ENCODE results near the gene PROX1. TPM values are rescaled to one million over a fixed set of nuclear protein-coding genes. Genes with fewer than 3 reads are reported as not detected.

PROX1 gene
- total RNA-seq, 1 experiment from 2014 or later, result 0.40 TPM

GRCh38 chr1:213989002-213989855 is 1.5 kb downstream of the PROX1 start:
- Mint-ChIP-seq H3K4me3 (ENCODE audit: low read depth, unreplicated experiment) (peak overlapping the region; percentile 86), H3K36me3 (ENCODE audit: insufficient read depth, unreplicated experiment) (peaks cover 20% of the 10 kb centered on the region), H3K9me3 (ENCODE audit: low read depth, unreplicated experiment) (peaks cover 3% of the 10 kb centered on the region), H3K27me3 (ENCODE audit: unreplicated experiment) (peaks cover 80% of the 10 kb centered on the region), H3K27ac (ENCODE audit: unreplicated experiment) (peak overlapping the region; percentile 91), H3K4me1 (ENCODE audit: low read depth, unreplicated experiment) (peaks cover 14% of the 10 kb centered on the region)
- no TSS peak for BruUV-seq (replicated peaks)
- CTCF ChIA-PET, result interaction anchor here (0.6 kb wide), 1 partner anchor 387 kb away, joined by 6 read pairs; no protein-coding TSS in a partner anchor
- DNase-seq, result no peak
- TF ChIP-seq CTCF (IDR thresholded peaks at IDR 0.05; ENCODE audit: unreplicated experiment), result no peak
- intact Hi-C loops (cut with micrococcal nuclease; ENCODE audit: unreplicated experiment), result loop anchor here (2.0 kb wide), 1 partner anchor 134 kb away; no protein-coding TSS in a partner anchor

- Mint-ChIP-seq H3K27me3 (ENCODE audit: unreplicated experiment) (peaks cover 61% of the 10 kb centered on the region), H3K27ac (ENCODE audit: unreplicated experiment) (no peak overlapping the region), H3K4me1 (ENCODE audit: low read depth, unreplicated experiment) (peaks cover 4% of the 10 kb centered on the region), H3K36me3 (ENCODE audit: insufficient read depth, unreplicated experiment) (peaks cover 2% of the 10 kb centered on the region), H3K4me3 (ENCODE audit: low read depth, unreplicated experiment) (no peak overlapping the region), H3K9me3 (ENCODE audit: low read depth, unreplicated experiment) (no peaks in the 10 kb centered on the region)
- CTCF ChIA-PET, result no interaction called here
- intact Hi-C loops (cut with micrococcal nuclease; ENCODE audit: unreplicated experiment), result loop anchor here (10.0 kb wide), 1 partner anchor 869 kb away; no protein-coding TSS in a partner anchor
- DNase-seq, result no peak
- TF ChIP-seq CTCF (IDR thresholded peaks at IDR 0.05; ENCODE audit: unreplicated experiment), result no peak
- no TSS peak for BruUV-seq (replicated peaks)
Observed at GRCh38 chr1:213993929-213994328, 6.2 kb downstream of the PROX1 start.

GRCh38 chr1:213994888-213995287 is 7.1 kb downstream of the PROX1 start:
- H3K9me3 Mint-ChIP-seq (ENCODE audit: low read depth, unreplicated experiment), result no peaks in the 10 kb centered on the region
- no peak overlapping the region for H3K27ac Mint-ChIP-seq (ENCODE audit: unreplicated experiment)
- no peak for TF ChIP-seq CTCF (IDR thresholded peaks at IDR 0.05; ENCODE audit: unreplicated experiment)
- no peak for DNase-seq
- no TSS peak for BruUV-seq (replicated peaks)
- no peak overlapping the region for H3K4me3 Mint-ChIP-seq (ENCODE audit: low read depth, unreplicated experiment)
- no peaks in the 10 kb centered on the region for H3K4me1 Mint-ChIP-seq (ENCODE audit: low read depth, unreplicated experiment)
- intact Hi-C loops (cut with micrococcal nuclease; ENCODE audit: unreplicated experiment), result loop anchor here (10.0 kb wide), 1 partner anchor 870 kb away; no protein-coding TSS in a partner anchor
- CTCF ChIA-PET, result no interaction called here
- no peaks in the 10 kb centered on the region for H3K36me3 Mint-ChIP-seq (ENCODE audit: insufficient read depth, unreplicated experiment)
- H3K27me3 Mint-ChIP-seq (ENCODE audit: unreplicated experiment), result peaks cover 61% of the 10 kb centered on the region

GRCh38 chr1:213995603-213996002 is 7.8 kb downstream of the PROX1 start:
- peaks cover 61% of the 10 kb centered on the region for H3K27me3 Mint-ChIP-seq (ENCODE audit: unreplicated experiment)
- no peak overlapping the region for H3K27ac Mint-ChIP-seq (ENCODE audit: unreplicated experiment)
- BruUV-seq (replicated peaks), result no TSS peak
- DNase-seq, result no peak
- no peak overlapping the region for H3K4me3 Mint-ChIP-seq (ENCODE audit: low read depth, unreplicated experiment)
- CTCF ChIA-PET, result no interaction called here
- no peaks in the 10 kb centered on the region for H3K9me3 Mint-ChIP-seq (ENCODE audit: low read depth, unreplicated experiment)
- intact Hi-C loops (cut with micrococcal nuclease; ENCODE audit: unreplicated experiment), result loop anchor here (10.0 kb wide), 1 partner anchor 871 kb away; no protein-coding TSS in a partner anchor
- no peak for TF ChIP-seq CTCF (IDR thresholded peaks at IDR 0.05; ENCODE audit: unreplicated experiment)
- H3K4me1 Mint-ChIP-seq (ENCODE audit: low read depth, unreplicated experiment), result no peaks in the 10 kb centered on the region
- no peaks in the 10 kb centered on the region for H3K36me3 Mint-ChIP-seq (ENCODE audit: insufficient read depth, unreplicated experiment)
